Testis (tissue), 3 donors: Measurements from ENCODE around the gene C1S. TPM values are rescaled to one million over a fixed set of nuclear protein-coding genes. Genes with fewer than 3 reads are reported as not detected.

ENCODE experiments used
- DNase-seq: peaks from one replicate; pipeline ENCODE4 v3.0.0-alpha.2; 2019
- H3K27ac ChIP-seq, 2 donors: fragments of 200-600 bp; sonication (generic); one replicate each; pipeline ENCODE4 v1.5.1; 2019
- H3K27me3 ChIP-seq: fragments of 200-600 bp; sonication (generic); one replicate; pipeline ENCODE4 v1.5.1; 2019
- H3K36me3 ChIP-seq: fragments of 200-600 bp; sonication (generic); one replicate; pipeline ENCODE4 v1.5.1; 2017; ENCODE audit warnings: low read depth; ENCODE audit errors: missing control alignments
- H3K4me1 ChIP-seq: fragments of 200-600 bp; sonication (generic); one replicate; pipeline ENCODE4 v1.5.1; 2019
- H3K4me3 ChIP-seq, 2 donors: fragments of 200-600 bp; sonication (generic); one replicate each; pipeline ENCODE4 v1.5.1; 2017 to 2019
- H3K9me3 ChIP-seq: fragments of 200-600 bp; sonication (generic); one replicate; pipeline ENCODE4 v1.5.1; 2017
- CTCF ChIP-seq, 3 experiments: fragments of 450-650 bp in 2 of 3; fragments of 200-600 bp in 1 of 3; sonication (generic) in 1 of 3; IDR thresholded peaks; one replicate each; pipeline ENCODE4 v1.5.1; 2016 to 2019; ENCODE audit warnings: antibody characterized with exemption in 3 of 3, mild to moderate bottlenecking in 2 of 3, moderate library complexity in 1 of 3
- POLR2A ChIP-seq: fragments of 450-650 bp; IDR thresholded peaks from one replicate; pipeline ENCODE4 v1.6.1; 2017; ENCODE audit warnings: antibody characterized with exemption, mild to moderate bottlenecking, moderate library complexity
- WGBS, 2 donors: methylation state at CpG; one replicate each; pipeline ENCODE4 v1.1.5; 2018; 5-methylcytosine and 5-hydroxymethylcytosine counted together
- intact Hi-C: fragments of 100-400 bp; cut with DNase I; formaldehyde crosslinking; loops from one replicate; pipeline ENCODE4 v1.15.1; 2023; ENCODE audit warnings: low total_unique reads
- polyA plus RNA-seq: library from polyadenylated mRNA; stranded (reverse); fragments of 350-450 nt; fragmentation: Illumina TruSeq; extraction: RNeasy Lipid Tissue Mini Kit (QIAGEN cat#74804); gene quantifications from one replicate; pipeline ENCODE4 v1.2.3, GENCODE V29; 2014; ENCODE audit warnings: low read depth, low replicate concordance; ENCODE audit not compliant: insufficient read depth
- total RNA-seq, 2 donors: library from RNA; depleted of rRNA; stranded (reverse); fragments of >200 nt; gene quantifications; one replicate each; pipeline ENCODE4 v1.2.3, GENCODE V29; 2016

The C1S gene
- total and polyA plus RNA-seq, 3 donors from 2014 or later: 86.1 to 271 (median 190) TPM

DNA sequence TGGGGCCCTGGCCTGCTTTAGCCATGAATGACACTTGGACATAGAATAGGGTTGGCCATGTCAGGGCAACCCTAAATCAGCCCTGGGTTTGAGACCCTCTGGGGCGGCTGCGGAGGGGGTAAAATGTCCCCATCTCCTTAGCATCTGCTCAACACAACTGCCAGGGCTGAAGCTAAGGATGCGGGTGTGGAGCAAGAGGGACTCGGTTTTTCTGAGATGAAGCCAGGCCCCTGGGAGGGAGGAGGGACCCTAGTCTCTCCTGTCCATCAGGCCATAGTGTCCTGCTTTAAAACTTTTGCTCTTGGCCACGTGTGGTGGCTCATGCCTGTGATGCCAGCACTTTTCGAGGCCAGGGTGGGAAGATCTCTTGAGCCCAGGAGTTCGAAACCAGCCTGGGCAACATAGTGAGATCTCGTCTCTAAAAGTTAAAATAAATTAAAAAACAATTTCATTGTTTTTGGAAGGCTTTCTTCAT is 32.5 kb downstream of the C1S start:
- peak; percentile 13 for DNase-seq
- peaks cover 15% of the 10 kb centered on the region for H3K4me1 ChIP-seq
- 74 to 75% methylated on average over 4 to 8 of the region's 8 CpGs for WGBS, 2 donors
- H3K27ac ChIP-seq: peak overlapping the region; percentile 61 to 79
- H3K36me3 ChIP-seq: no peaks in the 10 kb centered on the region
- no peak overlapping the region for H3K4me3 ChIP-seq
- no peaks in the 10 kb centered on the region for H3K27me3 ChIP-seq
- TF ChIP-seq POLR2A (no peak), CTCF (IDR thresholded peaks at IDR 0.05) (no peak)
- intact Hi-C loops: loop anchor here (10.0 kb wide), 1 partner anchor 148 kb away; the partner anchor contains the start of genes C12orf57 and RNU7-1
- H3K9me3 ChIP-seq: no peaks in the 10 kb centered on the region

GRCh38 chr12:7093486-7093885 is 33.0 kb downstream of the C1S start:
- H3K27me3 ChIP-seq: no peaks in the 10 kb centered on the region
- H3K4me1 ChIP-seq: peaks cover 15% of the 10 kb centered on the region
- WGBS, 2 donors: 57 to 59% methylated on average over 5 of the region's 5 CpGs
- no peak overlapping the region for H3K4me3 ChIP-seq
- TF ChIP-seq CTCF (IDR thresholded peaks at IDR 0.05): no peak
- TF ChIP-seq POLR2A: no peak
- peak overlapping the region in 1 of 2 donors; percentile 79 for H3K27ac ChIP-seq
- no peaks in the 10 kb centered on the region for H3K36me3 ChIP-seq
- DNase-seq: no peak
- H3K9me3 ChIP-seq: no peaks in the 10 kb centered on the region
- intact Hi-C loops: loop anchor here (10.0 kb wide), 1 partner anchor 149 kb away; the partner anchor contains the start of genes C12orf57 and RNU7-1

GRCh38 chr12:7093892-7094291 is 33.4 kb downstream of the C1S start:
- WGBS, 2 donors: 50 to 65% methylated on average over 10 of the region's 10 CpGs
- Histone ChIP-seq H3K9me3 (no peaks in the 10 kb centered on the region), H3K27me3 (no peaks in the 10 kb centered on the region), H3K4me1 (peaks cover 15% of the 10 kb centered on the region), H3K36me3 (no peaks in the 10 kb centered on the region), H3K27ac (peak overlapping the region; percentile 7 to 44), H3K4me3 (no peak overlapping the region)
- DNase-seq: peak; percentile 30
- intact Hi-C loops: loop anchor here (10.0 kb wide), 1 partner anchor 149 kb away; the partner anchor contains the start of genes C12orf57 and RNU7-1
- TF ChIP-seq CTCF (IDR thresholded peaks at IDR 0.05) (no peak), POLR2A (no peak)

DNA sequence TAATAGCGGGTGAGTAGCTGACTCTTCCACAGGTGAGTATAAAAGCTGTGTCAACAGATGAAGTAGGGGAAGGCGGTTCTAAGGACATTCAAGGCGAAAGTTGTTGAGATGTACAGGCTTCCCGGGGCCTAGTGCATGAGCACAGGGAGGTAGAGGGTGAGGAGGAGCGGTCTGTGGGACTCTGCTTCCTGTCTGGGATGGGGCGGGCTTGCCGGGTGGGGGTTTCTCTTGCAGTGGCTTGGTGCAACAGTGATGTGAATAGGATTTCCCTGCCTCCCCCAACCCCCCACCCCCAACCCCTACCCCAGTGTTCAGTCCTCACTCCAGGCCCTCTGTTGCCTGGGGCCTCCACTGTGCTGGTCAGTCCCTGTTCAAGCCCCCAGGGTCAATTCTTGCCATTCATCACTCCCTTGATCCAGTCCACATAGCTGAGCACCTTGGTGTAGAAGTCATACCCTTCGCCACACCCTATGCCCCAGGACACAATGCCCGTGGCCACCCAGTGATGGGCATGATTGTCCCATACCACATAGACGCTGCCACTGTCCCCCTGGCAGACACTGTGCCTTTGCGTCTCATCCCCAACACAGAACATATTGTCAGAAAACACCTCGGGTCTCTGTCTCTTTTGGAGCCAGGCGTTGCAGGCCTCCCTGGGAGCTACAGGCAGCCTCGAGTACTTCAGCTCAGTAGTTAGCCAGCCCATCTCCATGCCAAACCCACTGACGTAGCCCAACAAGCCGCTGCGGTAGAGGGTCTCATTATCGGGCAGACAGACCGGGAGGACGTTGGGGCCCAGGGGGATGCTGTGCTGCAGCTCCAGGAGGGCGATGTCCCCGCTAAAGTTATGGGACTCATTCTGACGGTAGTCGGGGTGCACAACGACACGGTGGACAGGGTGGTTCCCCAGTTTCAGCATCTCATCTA is 35.8 kb downstream of the C1S start:
- H3K4me3 ChIP-seq: no peak overlapping the region
- no peaks in the 10 kb centered on the region for H3K27me3 ChIP-seq
- intact Hi-C loops: loop anchor here (10.0 kb wide), 1 partner anchor 151 kb away; the partner anchor contains the start of genes C12orf57 and RNU7-1
- no peak overlapping the region for H3K27ac ChIP-seq
- H3K4me1 ChIP-seq: peaks cover 5% of the 10 kb centered on the region
- H3K9me3 ChIP-seq: no peaks in the 10 kb centered on the region
- no peaks in the 10 kb centered on the region for H3K36me3 ChIP-seq
- 76 to 82% methylated on average over 23 to 26 of the region's 26 CpGs for WGBS, 2 donors
- no peak for DNase-seq
- TF ChIP-seq CTCF (IDR thresholded peaks at IDR 0.05) (no peak), POLR2A (no peak)
